H1 (cell line): ENCODE data around the gene GLI1. TPM values are rescaled to one million over a fixed set of nuclear protein-coding genes. Genes with fewer than 3 reads are reported as not detected.

Experiments used
- CTCF ChIA-PET: fragments of 300-600 bp; sonication (Branson Sonifier 250); formaldehyde crosslinking; loops from one replicate; lab custom pipeline; 2021; ENCODE audit not compliant: partially characterized antibody; lab: Charles Lee
- POLR2A ChIA-PET: fragments of 300-600 bp; sonication (Branson Sonifier 250); formaldehyde crosslinking; loops from one replicate; lab custom pipeline; 2021; ENCODE audit warnings: inconsistent platforms; ENCODE audit not compliant: partially characterized antibody; lab: Charles Lee
- DNase-seq, 2 experiments: peaks; one replicate each; pipeline versions ENCODE4 v3.0.0 to v3.0.0-alpha.2; 2010 to 2022; ENCODE audit warnings: low spot score in 2 of 2, low read depth in 1 of 2, mixed read lengths in 1 of 2
- FAIRE-seq: peaks from 2 replicates; lab custom pipeline; 2011; peaks lifted over from hg19 to GRCh38; lab: Jason Lieb, UNC
- H2AFZ ChIP-seq: 2 replicates; pipeline ENCODE4 v1.8.1; 2012; ENCODE audit warnings: low read length, inconsistent platforms
- H2AK5ac ChIP-seq: 2 replicates; pipeline ENCODE4 v1.6.1; 2013; ENCODE audit warnings: low read depth, low read length
- H2BK120ac ChIP-seq: replicated peaks from 2 replicates; pipeline ENCODE3; 2013; ENCODE audit warnings: low read depth, low read length, inconsistent platforms
- H2BK12ac ChIP-seq: 2 replicates; pipeline ENCODE4 v1.6.1; 2013; ENCODE audit warnings: low read depth, low read length
- H2BK15ac ChIP-seq: 2 replicates; pipeline ENCODE4 v1.6.1; 2013; ENCODE audit warnings: low read length
- H2BK20ac ChIP-seq: 2 replicates; pipeline ENCODE4 v1.6.1; 2013; ENCODE audit warnings: low read length
- H2BK5ac ChIP-seq: 2 replicates; pipeline ENCODE4 v1.6.1; 2013; ENCODE audit warnings: low read depth, low read length
- H3K14ac ChIP-seq: 2 replicates; pipeline ENCODE4 v1.6.1; 2013; ENCODE audit warnings: inconsistent platforms; ENCODE audit not compliant: insufficient read length
- H3K18ac ChIP-seq: 2 replicates; pipeline ENCODE4 v1.6.1; 2013; ENCODE audit warnings: low read length; ENCODE audit errors: extremely low read depth
- H3K23ac ChIP-seq: 2 replicates; pipeline ENCODE4 v1.6.1; 2013; ENCODE audit warnings: inconsistent platforms; ENCODE audit not compliant: insufficient read length
- H3K23me2 ChIP-seq: 2 replicates; pipeline ENCODE4 v1.6.1; 2013; ENCODE audit warnings: low read depth, low read length
- H3K27ac ChIP-seq: 2 replicates; pipeline ENCODE4 v1.6.1; 2011; ENCODE audit warnings: low read depth, low read length, inconsistent platforms
- H3K27me3 ChIP-seq, 4 experiments: replicated peaks in 1 of 4; 1 replicate in 1 of 4; 2 replicates in 3 of 4; pipeline versions ENCODE4 v1.6.1 to v1.8.1; 2011 to 2013; ENCODE audit warnings: low read length in 3 of 4, mild to moderate bottlenecking in 3 of 4, inconsistent platforms in 2 of 4, mixed read lengths in 2 of 4, moderate library complexity in 1 of 4; ENCODE audit not compliant: control insufficient read depth in 3 of 4, insufficient read depth in 3 of 4; ENCODE audit errors: extremely low read depth in 1 of 4
- H3K36me3 ChIP-seq, 4 experiments: 2 replicates each; pipeline versions ENCODE4 v1.6.1 to v1.8.1; 2011 to 2013; ENCODE audit warnings: mild to moderate bottlenecking in 4 of 4, low read length in 3 of 4, moderate library complexity in 2 of 4, control low read depth in 1 of 4, inconsistent platforms in 1 of 4; ENCODE audit not compliant: insufficient read depth in 4 of 4, control insufficient read depth in 2 of 4
- H3K4ac ChIP-seq: replicated peaks from 2 replicates; pipeline ENCODE3; 2013; ENCODE audit warnings: low read length, low read depth, mixed read lengths, inconsistent platforms; ENCODE audit not compliant: insufficient read length
- H3K4me1 ChIP-seq, 4 experiments: replicated peaks in 1 of 4; 1 replicate in 1 of 4; 2 replicates in 3 of 4; pipeline versions ENCODE4 v1.6.1 to v1.8.1; 2011 to 2013; ENCODE audit warnings: low read length in 3 of 4, inconsistent platforms in 2 of 4, mixed read lengths in 1 of 4; ENCODE audit not compliant: insufficient read depth in 4 of 4, control insufficient read depth in 3 of 4
- H3K4me2 ChIP-seq, 2 experiments: 2 replicates each; pipeline versions ENCODE4 v1.6.1 to v1.8.1; 2011 to 2013; ENCODE audit warnings: low read depth in 2 of 2, low read length in 2 of 2, control low read depth in 1 of 2, inconsistent platforms in 1 of 2, mild to moderate bottlenecking in 1 of 2; ENCODE audit not compliant: insufficient read depth in 1 of 2
- H3K4me3 ChIP-seq, 4 experiments: fragments of 200-600, 300-600 bp in 1 of 4; sonication (generic), shearing (Covaris generic), sonication (Bioruptor Twin) in 1 of 4; 2 replicates each; pipeline versions ENCODE4 v1.5.1 to v1.8.1; 2011 to 2016; ENCODE audit warnings: low read length in 4 of 4, low read depth in 3 of 4, control low read depth in 2 of 4, inconsistent platforms in 2 of 4, mild to moderate bottlenecking in 2 of 4, mixed read lengths in 1 of 4, moderate library complexity in 1 of 4; ENCODE audit not compliant: insufficient read depth in 2 of 4; ENCODE audit errors: extremely low read depth in 1 of 4
- H3K56ac ChIP-seq: replicated peaks from 2 replicates; pipeline ENCODE3; 2013; ENCODE audit warnings: low read depth, mild to moderate bottlenecking, mixed read lengths, low read length, inconsistent platforms; ENCODE audit not compliant: insufficient read length
- H3K79me1 ChIP-seq: 2 replicates; pipeline ENCODE4 v1.6.1; 2013; ENCODE audit warnings: low read depth, low read length, control low read depth
- H3K79me2 ChIP-seq, 2 experiments: 2 replicates each; pipeline versions ENCODE4 v1.6.1 to v1.8.1; 2012 to 2013; ENCODE audit warnings: low read length in 2 of 2, mild to moderate bottlenecking in 2 of 2, inconsistent platforms in 1 of 2; ENCODE audit not compliant: insufficient read depth in 2 of 2, control insufficient read depth in 1 of 2
- H3K9ac ChIP-seq, 4 experiments: replicated peaks in 1 of 4; 1 replicate in 1 of 4; 2 replicates in 3 of 4; pipeline versions ENCODE4 v1.6.1 to v1.8.1; 2011 to 2013; ENCODE audit warnings: low read depth in 3 of 4, low read length in 3 of 4, control low read depth in 2 of 4, mild to moderate bottlenecking in 2 of 4, moderate library complexity in 2 of 4, inconsistent platforms in 1 of 4; ENCODE audit errors: extremely low read depth in 1 of 4
- H3K9me3 ChIP-seq, 2 experiments: 2 replicates each; pipeline versions ENCODE4 v1.6.1 to v1.8.1; 2012 to 2013; ENCODE audit warnings: mild to moderate bottlenecking in 2 of 2, moderate library complexity in 2 of 2, control low read depth in 1 of 2, inconsistent platforms in 1 of 2, low read depth in 1 of 2, low read length in 1 of 2, mixed read lengths in 1 of 2; ENCODE audit not compliant: insufficient read depth in 2 of 2
- H4K20me1 ChIP-seq, 2 experiments: replicated peaks in 1 of 2; 2 replicates each; pipeline versions ENCODE3 to v1.8.1; 2011 to 2013; ENCODE audit warnings: inconsistent platforms in 2 of 2, low read length in 2 of 2, mild to moderate bottlenecking in 1 of 2; ENCODE audit not compliant: insufficient read depth in 2 of 2, control insufficient read depth in 1 of 2
- H4K5ac ChIP-seq: 2 replicates; pipeline ENCODE4 v1.6.1; 2013; ENCODE audit warnings: low read length, low read depth, mixed read lengths, inconsistent platforms; ENCODE audit not compliant: insufficient read length
- H4K8ac ChIP-seq: 2 replicates; pipeline ENCODE4 v1.8.0; 2013; ENCODE audit warnings: mild to moderate bottlenecking, moderate library complexity, low read length, inconsistent platforms; ENCODE audit not compliant: insufficient read depth; ENCODE audit errors: extremely low read depth
- H4K91ac ChIP-seq: replicated peaks from 2 replicates; pipeline ENCODE3; 2013; ENCODE audit warnings: low read length, mixed read lengths, inconsistent platforms; ENCODE audit not compliant: insufficient read length
- CHD1 ChIP-seq: IDR thresholded peaks from 2 replicates; pipeline ENCODE4 v1.6.1; 2012; ENCODE audit warnings: low read depth, low read length, improper control_type of control experiment
- EGR1 ChIP-seq: IDR thresholded peaks from 2 replicates; pipeline ENCODE4 v1.6.1; 2011; ENCODE audit warnings: low read depth, low read length, borderline replicate concordance
- GTF2F1 ChIP-seq: IDR thresholded peaks from 2 replicates; pipeline ENCODE4 v1.6.1; 2012; ENCODE audit warnings: low read depth, low read length, improper control_type of control experiment, borderline replicate concordance
- JUND ChIP-seq: IDR thresholded peaks from 2 replicates; pipeline ENCODE4 v1.6.1; 2011; ENCODE audit warnings: mild to moderate bottlenecking, improper control_type of control experiment, low read length
- MAX ChIP-seq: IDR thresholded peaks from 2 replicates; pipeline ENCODE4 v1.6.1; 2012; ENCODE audit warnings: inconsistent platforms
- POLR2A ChIP-seq, 2 experiments: IDR thresholded peaks; 1 replicate in 1 of 2; 2 replicates in 1 of 2; pipeline ENCODE4 v1.6.1; 2011; ENCODE audit warnings: low read depth in 2 of 2, low read length in 2 of 2, mild to moderate bottlenecking in 2 of 2; ENCODE audit errors: control extremely low read depth in 1 of 2
- SAP30 ChIP-seq: fragments of 300-600 bp; sonication (generic); IDR thresholded peaks from 2 replicates; pipeline ENCODE4 v1.7.1; 2012; ENCODE audit warnings: low read length, moderate library complexity, mild to moderate bottlenecking, inconsistent platforms; ENCODE audit not compliant: insufficient read depth, insufficient replicate concordance
- SP2 ChIP-seq: IDR thresholded peaks from 2 replicates; pipeline ENCODE4 v1.6.1; 2012; ENCODE audit warnings: mild to moderate bottlenecking, low read length, inconsistent platforms
- SP4 ChIP-seq: IDR thresholded peaks from 2 replicates; pipeline ENCODE4 v1.6.1; 2012; ENCODE audit warnings: low read length, inconsistent platforms
- USF2 ChIP-seq: IDR thresholded peaks from 2 replicates; pipeline ENCODE4 v1.6.1; 2011; ENCODE audit warnings: low read length, improper control_type of control experiment
- WGBS, 2 experiments: shearing (Covaris generic) in 1 of 2; methylation state at CpG; one replicate each; pipeline versions ENCODE4 v1.1.6 to v1.1.7; 2013 to 2015; ENCODE audit warnings: low lambda C conversion rate in 2 of 2, mixed read lengths in 2 of 2, inconsistent platforms in 1 of 2, low coverage in 1 of 2, missing lambda C conversion rate in 1 of 2; ENCODE audit not compliant: insufficient replicate concordance in 2 of 2, insufficient coverage in 1 of 2, insufficient read length in 1 of 2; ENCODE audit errors: extremely low coverage in 1 of 2, missing lambda C conversion rate in 1 of 2; 5-methylcytosine and 5-hydroxymethylcytosine counted together
- polyA plus RNA-seq, 7 experiments: library from polyadenylated mRNA; depleted of rRNA in 3 of 7; stranded (reverse) in 5 of 7; unstranded in 2 of 7; fragments of >200 nt in 5 of 7; fragments of 200-250 nt in 2 of 7; gene quantifications; 1 replicate in 5 of 7; 2 replicates in 1 of 7; 4 replicates in 1 of 7; pipeline versions ENCODE4 v1.2.1 to v1.2.3, GENCODE V29; 2011 to 2013; ENCODE audit warnings: missing spikeins in 2 of 7, mixed read lengths in 2 of 7
- total RNA-seq: library from RNA; stranded (reverse); fragmentation: NEBNext Ultra II Directional; extraction: Animal tissue kit (Norgen Biotek cat#: 25700); gene quantifications from 2 replicates; pipeline ENCODE4 v1.2.1, GENCODE V29; 2021

Gene GLI1
- total and polyA plus RNA-seq, 2 of the 8 experiments (the other 6 are each of a cell fraction or from before 2014, with no cell fraction given), result 23.5 to 25.3 TPM

- peaks cover 7 to 17% of the 10 kb centered on the region in 2 experiments for H4K20me1 ChIP-seq
- 4% methylated on average over 37 of the region's 52 CpGs; no CpG with 5 or more reads in 1 of the 2 experiments for WGBS, 2 experiments
- H3K23me2 ChIP-seq, result peaks cover 19% of the 10 kb centered on the region
- peak within 1 kb of the TSS; percentile 73 to 98 (median 91) for H3K9ac ChIP-seq
- peak within 1 kb of the TSS; percentile 64; the same call in 1 of the 2 replicates for H2BK12ac ChIP-seq
- peak within 1 kb of the TSS; percentile 18; the same call in 1 of the 2 replicates for H2BK20ac ChIP-seq
- peak within 1 kb of the TSS; percentile 65 for H3K18ac ChIP-seq
- H3K4me1 ChIP-seq, result peaks cover 8 to 24% (median 14%) of the 10 kb centered on the region in 4 experiments
- CTCF ChIA-PET, result interaction anchor here (0.8 to 2.0 kb wide), 6 partner anchors 21 to 276 kb away, joined by 3 to 5 read pairs (median 4); partner anchors contain the start of gene INHBE
- peak within 1 kb of the TSS; percentile 9 for H3K4ac ChIP-seq
- no peaks in the 10 kb centered on the region for H3K27me3 ChIP-seq
- H3K9me3 ChIP-seq, result no peaks in the 10 kb centered on the region
- no peak within 1 kb of the TSS for H2AK5ac ChIP-seq
- H4K91ac ChIP-seq, result no peak within 1 kb of the TSS
- peak within 1 kb of the TSS; percentile 38 for H4K5ac ChIP-seq
- H3K79me2 ChIP-seq, result peaks cover 0 to 29% of the 10 kb centered on the region in 2 experiments; a peak in 2 of 4 replicates
- H3K79me1 ChIP-seq, result no peaks in the 10 kb centered on the region; the same call in 1 of the 2 replicates
- no peak within 1 kb of the TSS for H3K23ac ChIP-seq
- H3K4me3 ChIP-seq, result peak within 1 kb of the TSS; percentile 80 to 95 (median 91)
- no peak within 1 kb of the TSS for H3K14ac ChIP-seq
- peaks cover 22 to 44% (median 26%) of the 10 kb centered on the region in 4 experiments for H3K36me3 ChIP-seq
- peak within 1 kb of the TSS; percentile 22 for H3K56ac ChIP-seq
- H3K27ac ChIP-seq, result peak within 1 kb of the TSS; percentile 88
- H2AFZ ChIP-seq, result no peak within 1 kb of the TSS
- H3K4me2 ChIP-seq, result peak within 1 kb of the TSS; percentile 81 to 96
- no peak within 1 kb of the TSS for H2BK120ac ChIP-seq
- POLR2A ChIA-PET, result interaction anchor here (0.8 to 6.0 kb wide), 35 partner anchors 9 to 1333 kb away, joined by 3 to 60 read pairs (median 4); partner anchors contain the start of genes ARHGEF25, DCTN2, KIF5A and LRP1
- peak within 1 kb of the TSS; percentile 86 for H2BK5ac ChIP-seq
- H4K8ac ChIP-seq, result peak within 1 kb of the TSS; percentile 73; the same call in 1 of the 2 replicates
- H2BK15ac ChIP-seq, result 0 out of 2 replicates have a peak within 1 kb of the TSS, but pooled peaks have one; percentile 55
- DNase-seq, result peak; percentile 96 to 100
- FAIRE-seq, result no peak
- TF ChIP-seq SP2 (no peak), USF2 (peak; percentile 56), SAP30 (peak; percentile 91), SP4 (peak; percentile 77; the same call in 1 of the 2 replicates), EGR1 (peak; percentile 73), JUND (peak; percentile 85), GTF2F1 (peak; percentile 82), MAX (peak; percentile 61), POLR2A (IDR thresholded peaks at IDR 0.05; ENCODE audit: control extremely low read depth in 1 of 2, low read depth in 2 of 2, low read length in 2 of 2) (peak in 1 of 2 experiments; percentile 99; a peak in 2 of 3 replicates), CHD1 (peak; percentile 27; the same call in 1 of the 2 replicates)
These were observed 60.7 kb downstream of the GLI1 start, which contains the start of gene DDIT3 for GRCh38 chr12:57520053-57520818. DDIT3 (minus strand) TSS chr12:57520514; CDS start chr12:57517406, 3,108 bp downstream.
